ENCODE data around the gene MGAT5.

The MGAT5 gene

DNA sequence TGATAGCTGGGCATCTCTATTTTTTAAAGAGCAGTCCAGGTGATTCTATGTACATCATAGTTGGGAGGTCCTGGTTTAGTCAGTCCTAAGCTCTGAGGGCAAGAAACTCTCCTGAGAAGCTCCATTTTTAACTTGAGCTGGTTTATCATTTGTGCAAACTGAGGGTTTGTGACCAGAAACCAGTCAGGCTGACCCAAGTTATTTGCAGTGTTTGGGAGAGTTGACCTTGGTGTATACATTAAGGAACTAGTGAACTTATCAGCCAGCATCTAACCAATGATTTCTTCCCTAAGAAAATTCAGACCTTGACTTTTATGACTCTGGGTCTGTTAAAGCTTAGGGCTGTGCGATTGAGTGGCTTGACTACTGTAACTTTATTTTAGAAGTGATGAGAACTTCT, 10.6 kb upstream of the MGAT5 start:
- no peaks in the 10 kb centered on the region for H3K36me3 ChIP-seq (ENCODE audit: control insufficient read depth in 2 of 2, insufficient read depth in 2 of 2, low read length in 2 of 2)
- no peak overlapping the region for H3K4me3 ChIP-seq (ENCODE audit: low read length in 2 of 2)
- no peak overlapping the region for H3K27ac ChIP-seq (ENCODE audit: low read length)
- no peaks in the 10 kb centered on the region for H3K27me3 ChIP-seq (ENCODE audit: control insufficient read depth in 1 of 2, insufficient read depth in 2 of 2, low read length in 2 of 2)
- H3K9ac ChIP-seq (ENCODE audit: low read length in 2 of 2) = no peak overlapping the region
- H3K9me3 ChIP-seq (ENCODE audit: control insufficient read depth in 2 of 2, low read length in 2 of 2) = no peaks in the 10 kb centered on the region
- peaks cover 6% of the 10 kb centered on the region for H3K4me1 ChIP-seq (ENCODE audit: control insufficient read depth, insufficient read depth, low read length)

- Histone ChIP-seq H3K4me1 (ENCODE audit: control insufficient read depth, insufficient read depth, low read length) (peaks cover 6% of the 10 kb centered on the region), H3K9me3 (ENCODE audit: control insufficient read depth in 2 of 2, low read length in 2 of 2) (no peaks in the 10 kb centered on the region), H3K4me3 (ENCODE audit: low read length in 2 of 2) (no peak overlapping the region), H3K27me3 (ENCODE audit: control insufficient read depth in 1 of 2, insufficient read depth in 2 of 2, low read length in 2 of 2) (no peaks in the 10 kb centered on the region), H3K27ac (ENCODE audit: low read length) (no peak overlapping the region), H3K36me3 (ENCODE audit: control insufficient read depth in 2 of 2, insufficient read depth in 2 of 2, low read length in 2 of 2) (no peaks in the 10 kb centered on the region), H3K9ac (ENCODE audit: low read length in 2 of 2) (no peak overlapping the region)
These were observed 9.8 kb upstream of the MGAT5 start for GRCh38 chr2:134244086-134244485.

DNA sequence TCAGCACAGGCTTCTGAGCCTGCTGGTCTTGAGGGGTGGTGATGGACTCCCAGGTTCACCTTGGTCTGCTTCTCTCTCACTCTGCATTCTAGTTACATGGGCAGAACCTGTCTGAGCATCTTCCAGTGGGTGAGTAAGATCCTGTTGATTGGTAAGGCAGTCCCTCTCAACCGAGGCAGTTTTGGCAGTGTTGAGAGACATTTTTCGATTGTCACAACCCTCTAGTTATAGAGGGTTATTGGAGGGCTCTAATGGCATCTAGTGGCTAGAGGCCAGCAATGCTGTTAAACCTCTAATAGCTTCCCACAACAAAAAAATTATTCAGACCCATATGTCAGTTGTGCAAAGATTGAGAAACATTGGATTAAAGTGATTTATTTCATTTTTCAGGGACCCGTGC, 9.3 kb upstream of the MGAT5 start:
- Histone ChIP-seq H3K27me3 (ENCODE audit: control insufficient read depth in 1 of 2, insufficient read depth in 2 of 2, low read length in 2 of 2) (no peaks in the 10 kb centered on the region), H3K36me3 (ENCODE audit: control insufficient read depth in 2 of 2, insufficient read depth in 2 of 2, low read length in 2 of 2) (no peaks in the 10 kb centered on the region), H3K9me3 (ENCODE audit: control insufficient read depth in 2 of 2, low read length in 2 of 2) (no peaks in the 10 kb centered on the region), H3K4me1 (ENCODE audit: control insufficient read depth, insufficient read depth, low read length) (peaks cover 6% of the 10 kb centered on the region), H3K27ac (ENCODE audit: low read length) (no peak overlapping the region), H3K9ac (ENCODE audit: low read length in 2 of 2) (no peak overlapping the region), H3K4me3 (ENCODE audit: low read length in 2 of 2) (no peak overlapping the region)

GRCh38 chr2:134245340-134245984, 8.4 kb upstream of the MGAT5 start:
- no peak overlapping the region for H3K27ac ChIP-seq (ENCODE audit: low read length)
- H3K4me1 ChIP-seq (ENCODE audit: control insufficient read depth, insufficient read depth, low read length) = peaks cover 6% of the 10 kb centered on the region
- no peak overlapping the region for H3K9ac ChIP-seq (ENCODE audit: low read length in 2 of 2)
- H3K27me3 ChIP-seq (ENCODE audit: control insufficient read depth in 1 of 2, insufficient read depth in 2 of 2, low read length in 2 of 2) = no peaks in the 10 kb centered on the region
- no peak overlapping the region for H3K4me3 ChIP-seq (ENCODE audit: low read length in 2 of 2)
- no peaks in the 10 kb centered on the region for H3K9me3 ChIP-seq (ENCODE audit: control insufficient read depth in 2 of 2, low read length in 2 of 2)
- H3K36me3 ChIP-seq (ENCODE audit: control insufficient read depth in 2 of 2, insufficient read depth in 2 of 2, low read length in 2 of 2) = no peaks in the 10 kb centered on the region

DNA sequence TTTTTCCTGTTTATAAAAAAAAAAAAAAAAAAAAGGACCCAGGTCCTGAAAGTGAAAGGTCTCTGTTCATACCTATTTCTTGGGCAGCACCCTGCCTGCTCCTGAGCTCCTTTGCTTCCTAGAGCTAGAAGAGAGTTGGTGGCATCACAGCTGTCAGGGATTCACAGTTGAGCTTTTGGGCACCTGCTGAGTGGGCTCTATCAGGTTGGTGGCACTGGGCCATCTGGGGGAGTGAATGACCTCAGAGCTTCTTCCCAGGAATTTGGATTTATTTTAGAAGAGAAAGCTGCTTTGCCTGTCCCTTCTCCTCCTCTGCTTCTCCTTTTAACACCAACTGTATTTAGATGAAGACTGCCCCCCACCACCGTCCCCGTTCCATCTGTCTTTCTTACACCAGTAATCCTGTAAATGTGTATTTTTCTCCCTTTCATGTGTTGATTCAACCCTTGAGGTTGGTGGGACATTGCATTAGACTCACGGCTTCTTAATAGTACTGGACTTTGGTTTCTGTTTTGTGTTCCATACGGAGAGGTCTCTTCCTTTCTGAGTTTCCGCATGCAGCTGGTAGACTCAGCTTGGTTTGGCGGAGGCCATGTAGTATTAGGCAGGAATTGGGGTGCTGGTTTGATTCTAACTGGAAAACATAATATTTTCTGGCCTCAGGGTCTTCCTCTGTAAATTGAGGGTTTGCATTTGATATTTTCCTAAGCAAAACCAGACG, 7.6 kb upstream of the MGAT5 start:
- H3K9ac ChIP-seq (ENCODE audit: low read length in 2 of 2) = no peak overlapping the region
- H3K9me3 ChIP-seq (ENCODE audit: control insufficient read depth in 2 of 2, low read length in 2 of 2) = no peaks in the 10 kb centered on the region
- H3K27me3 ChIP-seq (ENCODE audit: control insufficient read depth in 1 of 2, insufficient read depth in 2 of 2, low read length in 2 of 2) = no peaks in the 10 kb centered on the region
- peaks cover 6% of the 10 kb centered on the region for H3K4me1 ChIP-seq (ENCODE audit: control insufficient read depth, insufficient read depth, low read length)
- H3K4me3 ChIP-seq (ENCODE audit: low read length in 2 of 2) = no peak overlapping the region
- no peak overlapping the region for H3K27ac ChIP-seq (ENCODE audit: low read length)
- no peaks in the 10 kb centered on the region for H3K36me3 ChIP-seq (ENCODE audit: control insufficient read depth in 2 of 2, insufficient read depth in 2 of 2, low read length in 2 of 2)

- no peaks in the 10 kb centered on the region for H3K36me3 ChIP-seq (ENCODE audit: control insufficient read depth in 2 of 2, insufficient read depth in 2 of 2, low read length in 2 of 2)
- no peak overlapping the region for H3K4me3 ChIP-seq (ENCODE audit: low read length in 2 of 2)
- no peak overlapping the region for H3K9ac ChIP-seq (ENCODE audit: low read length in 2 of 2)
- H3K9me3 ChIP-seq (ENCODE audit: control insufficient read depth in 2 of 2, low read length in 2 of 2) = no peaks in the 10 kb centered on the region
- H3K27ac ChIP-seq (ENCODE audit: low read length) = no peak overlapping the region
- no peaks in the 10 kb centered on the region for H3K27me3 ChIP-seq (ENCODE audit: control insufficient read depth in 1 of 2, insufficient read depth in 2 of 2, low read length in 2 of 2)
- H3K4me1 ChIP-seq (ENCODE audit: control insufficient read depth, insufficient read depth, low read length) = peaks cover 6% of the 10 kb centered on the region
These were observed 6.2 kb upstream of the MGAT5 start for GRCh38 chr2:134247679-134248078.

DNA sequence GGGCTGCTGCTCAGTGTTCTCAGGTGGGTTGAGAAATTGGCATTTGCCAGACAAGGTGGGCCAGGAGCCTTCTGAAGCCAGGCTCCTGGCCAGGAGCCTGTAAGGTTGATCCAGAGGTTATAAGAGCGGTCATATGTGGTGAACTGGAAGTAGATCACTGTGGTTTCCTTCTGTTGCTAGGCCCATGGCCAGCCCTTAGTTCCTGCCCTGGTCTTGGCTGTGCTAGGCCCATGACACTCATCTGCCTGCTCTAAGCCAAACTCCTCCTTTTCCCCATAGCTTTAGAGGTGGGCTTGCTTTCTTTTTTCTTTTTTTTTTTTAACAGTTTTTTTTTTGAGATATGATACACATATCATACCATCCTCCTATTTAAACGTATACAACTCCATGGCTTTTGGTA, 5.0 kb upstream of the MGAT5 start:
- Histone ChIP-seq H3K9me3 (ENCODE audit: control insufficient read depth in 2 of 2, low read length in 2 of 2) (no peaks in the 10 kb centered on the region), H3K4me1 (ENCODE audit: control insufficient read depth, insufficient read depth, low read length) (peaks cover 6% of the 10 kb centered on the region), H3K4me3 (ENCODE audit: low read length in 2 of 2) (no peak overlapping the region), H3K36me3 (ENCODE audit: control insufficient read depth in 2 of 2, insufficient read depth in 2 of 2, low read length in 2 of 2) (no peaks in the 10 kb centered on the region), H3K27ac (ENCODE audit: low read length) (no peak overlapping the region), H3K27me3 (ENCODE audit: control insufficient read depth in 1 of 2, insufficient read depth in 2 of 2, low read length in 2 of 2) (no peaks in the 10 kb centered on the region), H3K9ac (ENCODE audit: low read length in 2 of 2) (no peak overlapping the region)

DNA sequence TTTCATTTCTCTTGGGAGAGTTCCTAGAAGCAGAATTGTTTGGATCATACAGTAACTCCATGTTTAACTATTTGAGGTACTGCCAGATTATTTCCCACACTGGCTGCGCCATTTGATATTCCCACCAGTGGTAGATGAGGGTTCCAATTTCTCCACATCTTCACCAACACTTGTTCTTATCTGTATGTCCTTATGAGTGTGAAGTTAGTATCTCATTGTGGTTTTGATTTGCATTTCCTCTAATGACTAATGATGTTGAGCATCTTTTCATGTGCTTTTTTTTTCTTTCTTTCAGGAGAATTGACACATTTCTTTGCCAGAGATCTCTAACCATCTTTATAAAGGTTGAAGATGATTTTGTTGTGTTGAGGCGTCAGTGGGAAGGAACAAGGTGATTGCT, 4.1 kb upstream of the MGAT5 start:
- Histone ChIP-seq H3K9me3 (ENCODE audit: control insufficient read depth in 2 of 2, low read length in 2 of 2) (no peaks in the 10 kb centered on the region), H3K9ac (ENCODE audit: low read length in 2 of 2) (no peak overlapping the region), H3K4me3 (ENCODE audit: low read length in 2 of 2) (no peak overlapping the region), H3K27ac (ENCODE audit: low read length) (no peak overlapping the region), H3K36me3 (ENCODE audit: control insufficient read depth in 2 of 2, insufficient read depth in 2 of 2, low read length in 2 of 2) (peaks cover 0 to 4% of the 10 kb centered on the region in 2 donors), H3K4me1 (ENCODE audit: control insufficient read depth, insufficient read depth, low read length) (peaks cover 6% of the 10 kb centered on the region), H3K27me3 (ENCODE audit: control insufficient read depth in 1 of 2, insufficient read depth in 2 of 2, low read length in 2 of 2) (no peaks in the 10 kb centered on the region)

- H3K27me3 ChIP-seq (ENCODE audit: control insufficient read depth in 1 of 2, insufficient read depth in 2 of 2, low read length in 2 of 2) = no peaks in the 10 kb centered on the region
- no peak overlapping the region for H3K4me3 ChIP-seq (ENCODE audit: low read length in 2 of 2)
- no peaks in the 10 kb centered on the region for H3K9me3 ChIP-seq (ENCODE audit: control insufficient read depth in 2 of 2, low read length in 2 of 2)
- H3K4me1 ChIP-seq (ENCODE audit: control insufficient read depth, insufficient read depth, low read length) = no peaks in the 10 kb centered on the region
- H3K36me3 ChIP-seq (ENCODE audit: control insufficient read depth in 2 of 2, insufficient read depth in 2 of 2, low read length in 2 of 2) = peaks cover 0 to 5% of the 10 kb centered on the region in 2 donors
- no peak overlapping the region for H3K9ac ChIP-seq (ENCODE audit: low read length in 2 of 2)
- H3K27ac ChIP-seq (ENCODE audit: low read length) = no peak overlapping the region
These were observed 2.9 kb upstream of the MGAT5 start for GRCh38 chr2:134250840-134251461.

GRCh38 chr2:134252092-134252750, 1.7 kb upstream of the MGAT5 start:
- H3K4me1 ChIP-seq (ENCODE audit: control insufficient read depth, insufficient read depth, low read length) = no peaks in the 10 kb centered on the region
- no peak overlapping the region for H3K27ac ChIP-seq (ENCODE audit: low read length)
- no peaks in the 10 kb centered on the region for H3K9me3 ChIP-seq (ENCODE audit: control insufficient read depth in 2 of 2, low read length in 2 of 2)
- H3K9ac ChIP-seq (ENCODE audit: low read length in 2 of 2) = no peak overlapping the region
- H3K27me3 ChIP-seq (ENCODE audit: control insufficient read depth in 1 of 2, insufficient read depth in 2 of 2, low read length in 2 of 2) = no peaks in the 10 kb centered on the region
- no peak overlapping the region for H3K4me3 ChIP-seq (ENCODE audit: low read length in 2 of 2)
- peaks cover 0 to 5% of the 10 kb centered on the region in 2 donors for H3K36me3 ChIP-seq (ENCODE audit: control insufficient read depth in 2 of 2, insufficient read depth in 2 of 2, low read length in 2 of 2)
